Nephron progenitor cell (in vitro differentiated cells): ENCODE data around the gene ASPM.

Experiments used
- DNase-seq: peaks from one replicate; pipeline ENCODE4 v3.0.0; 2021
- H3K27ac Mint-ChIP-seq: 2 replicates; pipeline ENCODE4 v1.8.0; 2021; ENCODE audit warnings: mild to moderate bottlenecking, moderate library complexity, mixed read lengths
- H3K27me3 Mint-ChIP-seq: 2 replicates; pipeline ENCODE4 v1.8.0; 2021; ENCODE audit warnings: mild to moderate bottlenecking, low read depth, mixed read lengths; ENCODE audit not compliant: poor library complexity
- H3K36me3 Mint-ChIP-seq: 2 replicates; pipeline ENCODE4 v1.8.0; 2021; ENCODE audit warnings: low read depth, mixed read lengths
- H3K4me1 Mint-ChIP-seq: 2 replicates; pipeline ENCODE4 v1.8.0; 2021; ENCODE audit warnings: mixed read lengths
- H3K4me3 Mint-ChIP-seq: 2 replicates; pipeline ENCODE4 v1.8.0; 2021; ENCODE audit warnings: mild to moderate bottlenecking, moderate library complexity, mixed read lengths
- H3K9me3 Mint-ChIP-seq: 2 replicates; pipeline ENCODE4 v1.8.0; 2021; ENCODE audit warnings: mild to moderate bottlenecking, moderate library complexity, mixed read lengths
- CTCF ChIP-seq: fragments of 200-600 bp; sonication (generic); IDR thresholded peaks from 2 replicates; pipeline ENCODE4 v1.5.0; 2021; ENCODE audit warnings: antibody characterized with exemption

ASPM gene

GRCh38 chr1:197130677-197131304 lies 15.7 kb downstream of the ASPM start:
- Mint-ChIP-seq H3K27ac (no peak overlapping the region), H3K4me1 (peaks cover 5% of the 10 kb centered on the region), H3K4me3 (no peak overlapping the region), H3K9me3 (no peaks in the 10 kb centered on the region), H3K36me3 (peaks cover 57% of the 10 kb centered on the region), H3K27me3 (no peaks in the 10 kb centered on the region)
- no peak for TF ChIP-seq CTCF
- DNase-seq: no peak

DNA sequence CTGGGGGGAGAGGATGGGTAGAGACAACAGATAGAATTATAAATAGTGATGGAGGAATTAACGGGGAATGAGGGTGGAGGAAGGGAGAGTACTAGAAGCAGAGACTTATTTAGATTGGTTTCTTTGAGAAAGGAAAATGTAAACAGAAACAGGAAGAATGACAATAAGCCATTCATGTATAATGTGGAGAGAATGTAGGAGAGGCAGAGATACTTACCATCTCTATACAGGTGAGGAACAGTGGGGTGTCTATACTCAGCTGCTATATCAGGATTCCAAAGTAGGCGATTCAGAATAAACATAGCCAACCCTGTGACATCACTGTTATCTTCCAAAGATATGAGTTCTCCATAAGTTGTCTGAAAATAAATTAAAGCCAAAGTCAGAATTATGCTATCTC lies 16.8 kb downstream of the ASPM start:
- Mint-ChIP-seq H3K9me3 (no peaks in the 10 kb centered on the region), H3K4me1 (peaks cover 5% of the 10 kb centered on the region)

GRCh38 chr1:197127246-197127912 lies 19.1 kb downstream of the ASPM start:
- no peak for TF ChIP-seq CTCF
- Mint-ChIP-seq H3K4me3 (no peak overlapping the region), H3K36me3 (peaks cover 42% of the 10 kb centered on the region), H3K4me1 (peaks cover 5% of the 10 kb centered on the region), H3K27me3 (no peaks in the 10 kb centered on the region), H3K27ac (no peak overlapping the region), H3K9me3 (no peaks in the 10 kb centered on the region)
- DNase-seq: no peak

More for the DNA sequence above, 16.8 kb downstream of the ASPM start:
- H3K36me3 Mint-ChIP-seq: peaks cover 60% of the 10 kb centered on the region
- no peaks in the 10 kb centered on the region for H3K27me3 Mint-ChIP-seq
- DNase-seq: no peak
- no peak overlapping the region for H3K27ac Mint-ChIP-seq
- no peak for TF ChIP-seq CTCF
- H3K4me3 Mint-ChIP-seq: no peak overlapping the region

DNA sequence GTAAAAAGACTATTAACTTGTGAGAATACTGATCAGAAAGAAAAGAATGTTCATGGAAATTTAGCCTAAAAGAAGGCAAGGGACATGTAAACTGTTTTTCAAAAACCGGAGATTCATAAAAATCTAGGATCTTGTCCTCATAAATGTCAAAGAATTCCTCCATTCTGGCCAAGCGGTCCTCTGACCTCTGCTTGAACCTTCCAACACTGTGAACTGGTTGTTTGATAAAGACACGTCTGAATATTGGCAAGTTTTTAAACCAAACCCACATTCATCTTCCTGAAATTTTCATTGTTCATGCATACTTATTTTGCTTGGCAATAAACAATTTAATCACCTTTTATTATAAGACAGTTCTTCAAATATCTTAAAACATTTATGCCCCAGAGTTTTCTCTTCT lies 19.8 kb downstream of the ASPM start:
- no peak overlapping the region for H3K27ac Mint-ChIP-seq
- H3K36me3 Mint-ChIP-seq: peaks cover 45% of the 10 kb centered on the region
- H3K9me3 Mint-ChIP-seq: no peaks in the 10 kb centered on the region
- H3K4me1 Mint-ChIP-seq: peaks cover 4% of the 10 kb centered on the region
- DNase-seq: no peak
- no peak overlapping the region for H3K4me3 Mint-ChIP-seq
- TF ChIP-seq CTCF: no peak
- H3K27me3 Mint-ChIP-seq: no peaks in the 10 kb centered on the region

GRCh38 chr1:197124376-197124775 lies 22.1 kb downstream of the ASPM start:
- Mint-ChIP-seq H3K36me3 (peaks cover 44% of the 10 kb centered on the region), H3K27ac (no peak overlapping the region), H3K4me3 (no peak overlapping the region), H3K9me3 (no peaks in the 10 kb centered on the region), H3K4me1 (no peaks in the 10 kb centered on the region), H3K27me3 (no peaks in the 10 kb centered on the region)
- TF ChIP-seq CTCF: no peak
- DNase-seq: no peak

- Mint-ChIP-seq H3K27me3 (no peaks in the 10 kb centered on the region), H3K4me3 (no peak overlapping the region), H3K4me1 (no peaks in the 10 kb centered on the region), H3K27ac (no peak overlapping the region), H3K36me3 (peaks cover 79% of the 10 kb centered on the region), H3K9me3 (peaks cover 4% of the 10 kb centered on the region)
- DNase-seq: no peak
- TF ChIP-seq CTCF: no peak
These were observed 30.3 kb downstream of the ASPM start for GRCh38 chr1:197116156-197116555.
